GM06990 (cell line): Measurements from ENCODE around the gene PRXL2C.
"Not testable (repeated sequence)": the region's sequence is repeated elsewhere in the genome, so short reads cannot be mapped to it uniquely, and the experiment has no call there.

ENCODE experiments used
- DNase-seq: peaks from one replicate; pipeline ENCODE4 v3.0.0-alpha.2; 2011; ENCODE audit not compliant: insufficient read length; ENCODE audit errors: extremely low read depth
- H3K27me3 ChIP-seq: replicated peaks from 2 replicates; pipeline ENCODE4 v1.6.0; 2011; ENCODE audit warnings: low read length; ENCODE audit not compliant: control insufficient read depth, insufficient read depth
- H3K36me3 ChIP-seq: 2 replicates; pipeline ENCODE4 v1.5.1; 2011; ENCODE audit warnings: low read length; ENCODE audit not compliant: control insufficient read depth, insufficient read depth
- H3K4me3 ChIP-seq: replicated peaks from 2 replicates; pipeline ENCODE4 v1.5.1; 2011; ENCODE audit warnings: low read depth, mild to moderate bottlenecking, control low read depth, low read length
- CTCF ChIP-seq: IDR thresholded peaks from 2 replicates; pipeline ENCODE4 v1.5.1; 2011; ENCODE audit warnings: low read length, control low read depth, mild to moderate bottlenecking, inconsistent platforms; ENCODE audit not compliant: insufficient read depth, poor library complexity, severe bottlenecking

PRXL2C gene

DNA sequence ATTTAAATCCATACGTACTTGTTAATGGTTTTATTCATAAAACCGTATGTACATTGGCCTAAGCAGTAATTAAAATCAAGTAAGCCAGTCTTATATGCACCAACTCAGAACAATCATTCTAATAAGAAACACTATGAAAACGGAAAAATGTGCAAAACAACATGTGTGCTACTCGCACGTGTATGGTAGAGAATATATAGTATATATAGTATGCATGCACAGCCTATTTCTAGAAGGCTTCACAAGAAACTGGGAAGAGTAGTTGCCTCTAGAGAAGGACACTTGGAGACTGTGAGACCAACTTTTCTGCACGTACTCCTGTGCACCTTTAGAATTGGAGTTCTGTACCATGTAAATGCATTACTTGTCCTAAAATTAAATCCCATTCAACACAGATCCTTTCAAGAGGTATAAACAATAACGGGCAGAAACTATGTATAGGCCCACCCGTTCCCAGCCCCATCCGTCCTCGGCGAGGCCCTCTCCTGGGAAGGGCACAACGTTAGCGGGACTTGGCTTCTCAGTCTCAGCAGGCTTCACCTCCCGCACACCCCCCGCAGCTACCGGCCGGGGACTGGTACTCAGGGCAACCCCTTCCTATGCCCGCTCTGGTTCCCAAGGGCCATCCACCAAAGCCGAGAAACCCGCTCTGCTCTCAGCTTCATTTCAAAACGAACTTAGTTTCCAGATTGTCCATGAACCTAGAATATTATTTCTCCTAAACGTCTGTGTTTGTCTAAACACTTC, 37.5 kb downstream of the PRXL2C start:
- Histone ChIP-seq H3K4me3 (no peak overlapping the region), H3K36me3 (no peaks in the 10 kb centered on the region), H3K27me3 (no peaks in the 10 kb centered on the region; the same call in 1 of the 2 replicates)
- no peak for DNase-seq
- no peak for TF ChIP-seq CTCF

DNA sequence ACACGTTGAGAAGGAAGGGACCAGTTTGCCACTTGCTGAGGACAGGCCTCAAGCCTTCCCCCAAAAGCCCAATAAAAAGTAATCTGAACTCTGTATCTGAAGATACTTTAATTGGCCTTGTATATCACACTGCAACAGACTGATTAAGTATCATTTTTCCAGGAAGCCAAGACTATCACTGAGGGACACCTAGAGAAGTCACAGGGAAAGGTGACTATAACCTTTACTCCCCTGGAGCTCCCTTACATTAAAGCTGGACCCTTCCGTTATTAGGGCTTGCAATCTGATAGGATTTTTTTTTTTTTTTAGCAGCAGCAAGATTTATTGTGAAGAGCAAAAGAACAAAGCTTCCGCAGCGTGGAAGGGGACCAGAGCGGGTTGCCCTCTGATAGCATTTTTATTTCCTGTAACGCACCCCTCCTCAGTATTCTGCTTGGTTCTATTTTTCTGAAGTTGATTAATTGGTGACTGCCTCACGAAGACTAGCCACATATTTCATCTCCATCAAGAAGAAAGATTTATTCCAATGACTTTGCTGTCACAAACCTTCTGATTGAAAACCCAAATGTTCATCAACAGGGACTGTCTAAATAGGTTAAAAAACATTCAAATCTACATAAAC, 38.2 kb downstream of the PRXL2C start:
- no peak overlapping the region for H3K4me3 ChIP-seq
- peaks cover 2% of the 10 kb centered on the region; the same call in 1 of the 2 replicates for H3K27me3 ChIP-seq
- TF ChIP-seq CTCF = no peak
- no peaks in the 10 kb centered on the region for H3K36me3 ChIP-seq
- DNase-seq = no peak

- no peak overlapping the region for H3K4me3 ChIP-seq
- peaks cover 2% of the 10 kb centered on the region; the same call in 1 of the 2 replicates for H3K27me3 ChIP-seq
- TF ChIP-seq CTCF = no peak
- DNase-seq = no peak
- no peaks in the 10 kb centered on the region for H3K36me3 ChIP-seq
Observed at GRCh38 chr9:96615411-96615810, 39.7 kb downstream of the PRXL2C start.

DNA sequence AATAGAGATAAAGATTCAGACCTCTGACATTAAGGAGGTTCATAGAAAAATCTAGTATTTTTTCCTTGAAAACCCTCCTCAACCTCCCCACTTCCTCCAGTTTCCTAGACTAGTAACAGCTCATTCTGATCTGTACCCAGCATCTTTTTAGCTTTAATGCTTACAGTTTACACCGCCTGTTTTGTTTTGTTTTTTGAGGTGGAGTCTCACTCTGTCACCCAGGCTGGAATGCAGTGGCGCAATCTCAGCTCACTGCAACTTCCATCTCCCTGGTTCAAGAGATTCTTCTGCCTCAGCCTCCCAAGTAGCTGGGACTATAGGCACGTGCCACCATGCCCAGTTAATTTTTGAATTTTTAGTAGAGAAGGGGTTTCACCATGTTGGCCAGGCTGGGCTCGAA, 40.5 kb downstream of the PRXL2C start:
- not testable (repeated sequence) for H3K36me3 ChIP-seq, H3K27me3 ChIP-seq, DNase-seq, H3K4me3 ChIP-seq

- Histone ChIP-seq H3K4me3 (no peak overlapping the region), H3K36me3 (no peaks in the 10 kb centered on the region), H3K27me3 (peaks cover 2% of the 10 kb centered on the region; the same call in 1 of the 2 replicates)
- no peak for DNase-seq
- no peak for TF ChIP-seq CTCF
Observed at GRCh38 chr9:96612966-96613589, 42.0 kb downstream of the PRXL2C start.
